Measurements from ENCODE around the gene CDC42BPG.

CDC42BPG gene

GRCh38 chr11:64805481-64805880 is 39.0 kb downstream of the CDC42BPG start:
- no peak for DNase-seq

GRCh38 chr11:64804346-64805210 is 39.9 kb downstream of the CDC42BPG start:
- DNase-seq, result no peak

GRCh38 chr11:64803846-64804345 is 40.6 kb downstream of the CDC42BPG start:
- DNase-seq, result no peak

DNA sequence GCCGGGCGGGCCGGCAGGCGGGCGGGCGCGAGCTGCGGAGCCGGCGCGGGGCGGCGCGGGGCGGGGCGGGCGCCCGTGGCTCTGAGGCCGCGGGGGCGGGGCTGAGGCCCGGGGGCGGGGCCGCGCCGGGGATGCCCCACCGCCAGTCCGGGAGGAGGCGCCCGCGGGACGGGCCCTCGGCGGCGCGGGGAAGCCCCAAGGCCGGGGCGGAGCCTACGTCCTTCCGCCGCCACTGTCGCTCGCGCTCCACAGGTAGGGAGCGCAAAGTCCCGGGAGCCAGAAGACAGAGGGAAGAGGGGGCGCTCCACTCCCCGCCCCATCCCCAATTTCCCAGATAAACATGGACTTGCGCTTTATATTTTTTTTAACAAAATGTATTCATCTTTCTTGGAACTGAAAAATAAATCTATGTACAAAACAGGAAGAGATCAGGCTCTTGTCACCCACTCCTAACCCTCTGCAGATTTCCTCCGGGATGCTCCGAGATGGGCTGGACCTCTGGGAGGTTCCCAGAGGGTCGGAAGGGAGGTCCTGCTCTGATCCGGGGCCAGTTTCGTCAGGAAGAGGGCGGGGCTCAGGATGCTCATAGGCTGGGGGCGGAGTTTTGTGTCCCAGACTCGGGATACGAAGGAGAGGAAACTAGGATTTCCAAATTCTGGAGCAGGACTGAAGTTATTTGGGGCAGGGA is 41.2 kb downstream of the CDC42BPG start, which contains the start of gene MAP4K2:
TSS of gene MAP4K2 (minus strand) at position 57 of the 688 bp plus-strand sequence. CDS start 65 bp downstream, outside the sequence.
- peak; percentile 86 for DNase-seq

- DNase-seq, result no peak
Observed at GRCh38 chr11:64802370-64803157, 41.9 kb downstream of the CDC42BPG start.

DNA sequence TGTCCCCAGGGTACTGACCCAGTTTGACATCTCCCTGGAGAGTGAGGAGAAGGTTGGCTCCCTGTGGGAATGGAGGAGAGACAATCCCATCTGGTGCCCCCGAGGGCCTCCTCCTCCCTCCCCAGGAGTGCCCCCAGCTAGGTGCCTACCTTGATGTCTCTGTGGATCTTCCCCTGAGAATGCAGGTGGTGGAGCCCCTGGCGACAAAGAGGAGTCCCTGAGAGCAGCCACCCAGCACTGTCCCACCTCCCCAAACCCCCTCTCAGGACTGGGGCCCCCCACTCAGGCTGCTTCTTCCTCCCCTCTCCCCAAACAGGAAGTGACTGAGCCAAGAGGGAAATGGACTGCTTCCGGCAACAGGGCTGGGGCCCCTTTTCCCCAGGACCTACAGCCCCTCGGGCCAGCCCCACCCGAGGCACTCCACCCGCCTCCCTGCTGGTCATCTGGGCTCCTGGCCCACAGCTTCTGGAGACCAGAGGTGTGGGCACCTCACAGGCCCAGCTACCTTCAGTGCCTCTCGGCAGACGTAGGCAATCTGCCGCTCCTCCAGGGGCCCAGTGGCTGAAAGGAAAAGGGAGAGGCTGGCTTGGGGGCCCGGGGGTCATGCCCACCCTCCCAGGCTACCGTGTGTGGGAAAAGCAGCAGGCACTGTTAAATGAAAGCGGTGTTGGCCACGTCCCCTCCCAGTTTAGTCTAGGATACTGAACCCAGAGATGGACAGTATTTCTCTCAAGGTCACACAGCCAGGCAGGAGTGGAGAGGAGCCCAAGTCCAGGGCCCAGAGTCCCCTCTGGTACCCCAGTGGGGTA is 42.7 kb downstream of the CDC42BPG start:
- DNase-seq, result no peak

GRCh38 chr11:64801158-64801464 is 43.3 kb downstream of the CDC42BPG start:
- DNase-seq, result no peak

- DNase-seq, result no peak
Observed at GRCh38 chr11:64800303-64801157, 43.9 kb downstream of the CDC42BPG start.

GRCh38 chr11:64799623-64800302 is 44.7 kb downstream of the CDC42BPG start:
- no peak for DNase-seq

DNA sequence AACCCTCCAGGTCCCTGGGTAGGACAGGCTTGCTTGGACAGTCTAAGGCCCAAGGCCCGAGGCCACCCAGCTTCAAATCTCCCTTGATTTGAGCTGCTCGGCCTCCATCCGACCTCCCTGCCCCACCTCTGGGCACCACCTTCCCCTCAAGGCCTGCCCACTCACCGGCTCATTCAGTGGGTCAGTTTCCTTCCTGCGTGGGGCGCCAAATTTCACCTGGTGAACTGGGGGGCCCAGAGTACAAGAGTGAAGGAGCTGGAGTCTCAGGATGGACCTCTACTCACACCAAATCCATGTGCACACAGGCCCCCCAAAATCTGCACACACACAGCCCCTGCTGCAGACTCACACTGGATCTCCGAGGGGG is 45.2 kb downstream of the CDC42BPG start:
- DNase-seq, result no peak

GRCh38 chr11:64796757-64797541 is 47.5 kb downstream of the CDC42BPG start:
- no peak for DNase-seq

- no peak for DNase-seq
Observed at GRCh38 chr11:64796047-64796756, 48.3 kb downstream of the CDC42BPG start.

GRCh38 chr11:64794526-64794925 is 49.9 kb downstream of the CDC42BPG start:
- no peak for DNase-seq

- DNase-seq, result no peak
Observed at GRCh38 chr11:64793271-64794160, 50.9 kb downstream of the CDC42BPG start.

GRCh38 chr11:64792482-64792881 is 52.0 kb downstream of the CDC42BPG start:
- DNase-seq, result no peak

- DNase-seq, result no peak
Observed at GRCh38 chr11:64791781-64792291, 52.6 kb downstream of the CDC42BPG start.

GRCh38 chr11:64790205-64791095 is 54.0 kb downstream of the CDC42BPG start:
- DNase-seq, result no peak
